Uterus (tissue), 2 donors: ENCODE measurements around the gene ZFPL1.

Source experiments
- CTCF ChIP-seq, 4 experiments: fragments of 200-600 bp in 2 of 4; fragments of 450-650 bp in 2 of 4; sonication (generic) in 2 of 4; IDR thresholded peaks; one replicate each; pipeline ENCODE4 v1.5.1; 2016 to 2019; ENCODE audit warnings: antibody characterized with exemption in 4 of 4, mild to moderate bottlenecking in 2 of 4, moderate library complexity in 1 of 4
- POLR2A ChIP-seq, 2 donors: fragments of 450-650 bp; IDR thresholded peaks; one replicate each; pipeline ENCODE4 v1.6.1; 2016; ENCODE audit warnings: antibody characterized with exemption in 2 of 2, mild to moderate bottlenecking in 1 of 2, moderate library complexity in 1 of 2

GRCh38 chr11:65087827-65088226 lies 3.8 kb downstream of the ZFPL1 start:
- TF ChIP-seq CTCF (IDR thresholded peaks at IDR 0.05) = no peak
- TF ChIP-seq POLR2A (IDR thresholded peaks at IDR 0.05) = no peak
